ENCODE measurements around the gene CD2BP2.

CD2BP2 gene

DNA sequence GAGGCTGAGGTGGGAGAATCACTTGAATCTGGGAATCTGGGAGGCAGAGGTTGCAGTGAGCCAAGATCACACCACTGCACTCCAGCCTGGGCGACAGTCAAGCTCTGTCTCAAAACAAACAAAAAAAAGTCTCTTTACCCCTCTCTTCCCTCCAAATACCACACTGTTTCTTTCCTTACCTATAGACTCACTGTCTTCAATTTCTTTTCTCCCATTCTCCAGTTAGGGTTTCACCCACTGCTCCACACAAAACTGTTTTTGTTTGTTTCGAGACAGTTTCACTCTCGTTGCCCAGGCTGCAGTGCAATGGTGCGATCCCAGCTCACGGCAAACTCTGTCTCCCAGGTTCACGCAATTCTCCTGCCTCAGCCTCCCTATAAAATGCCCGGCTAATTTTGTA is 6.1 kb upstream of the CD2BP2 start:
- no peak for DNase-seq (ENCODE audit: extremely low read depth in 1 of 2, low read depth in 1 of 2)

DNA sequence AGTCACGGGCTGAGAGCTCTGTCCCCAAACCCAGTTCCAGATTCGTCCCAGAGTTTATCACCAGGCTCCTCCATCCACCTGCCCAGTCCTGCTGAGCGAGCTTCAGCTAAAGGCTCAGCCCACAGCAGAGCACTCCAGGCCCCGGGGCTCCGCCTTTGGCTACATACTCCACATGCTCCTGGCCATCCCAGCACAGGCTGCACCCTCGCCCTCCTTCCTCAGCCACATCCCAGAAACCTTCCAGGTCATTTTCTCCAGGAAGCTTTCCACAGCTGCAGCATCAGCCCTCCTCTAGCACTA is 4.7 kb upstream of the CD2BP2 start:
- no peak for DNase-seq (ENCODE audit: extremely low read depth in 1 of 2, low read depth in 1 of 2)

DNA sequence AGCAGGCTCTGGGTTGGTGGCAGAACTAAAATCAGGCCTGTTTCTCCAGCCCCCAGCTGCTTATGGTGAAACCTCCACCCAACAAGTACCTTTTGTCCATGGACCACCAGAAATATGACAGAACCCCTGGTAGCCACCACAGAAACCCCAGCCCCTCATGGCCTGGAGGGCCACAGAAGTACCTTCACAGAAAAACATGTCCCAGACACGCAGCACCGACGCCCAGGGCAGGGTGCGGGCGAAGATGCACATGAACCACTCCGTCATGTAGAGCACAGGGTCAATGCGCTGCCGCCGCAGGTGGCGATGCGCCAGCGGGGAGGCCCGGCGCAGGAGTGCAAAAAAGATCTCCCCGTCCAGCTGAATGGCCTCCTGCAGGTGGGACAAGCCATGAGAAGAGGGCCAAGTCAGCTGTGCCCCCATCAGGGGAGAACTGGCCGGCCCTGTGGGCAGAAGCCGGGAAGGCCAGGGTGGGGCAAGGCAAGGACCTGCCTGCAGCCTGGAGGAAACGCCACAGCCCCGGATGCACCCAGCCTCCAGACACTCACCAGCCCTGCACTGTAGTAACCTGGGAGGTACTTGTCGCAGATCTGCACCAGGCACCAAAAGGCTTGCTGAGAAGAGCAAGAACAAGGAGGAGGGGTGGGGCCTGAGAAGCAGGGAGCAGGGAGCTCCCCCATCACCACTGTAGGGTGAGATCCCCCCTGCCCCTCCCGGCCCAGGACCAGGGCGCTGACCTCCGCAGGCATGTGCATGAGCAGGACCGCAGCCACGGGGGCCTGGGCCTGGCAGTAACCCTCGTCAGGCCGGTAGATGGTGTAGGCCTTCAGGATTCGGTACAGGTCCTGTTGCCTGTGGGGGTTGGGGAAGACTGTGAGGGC is 4.1 kb upstream of the CD2BP2 start:
- no peak for DNase-seq (ENCODE audit: extremely low read depth in 1 of 2, low read depth in 1 of 2)

DNA sequence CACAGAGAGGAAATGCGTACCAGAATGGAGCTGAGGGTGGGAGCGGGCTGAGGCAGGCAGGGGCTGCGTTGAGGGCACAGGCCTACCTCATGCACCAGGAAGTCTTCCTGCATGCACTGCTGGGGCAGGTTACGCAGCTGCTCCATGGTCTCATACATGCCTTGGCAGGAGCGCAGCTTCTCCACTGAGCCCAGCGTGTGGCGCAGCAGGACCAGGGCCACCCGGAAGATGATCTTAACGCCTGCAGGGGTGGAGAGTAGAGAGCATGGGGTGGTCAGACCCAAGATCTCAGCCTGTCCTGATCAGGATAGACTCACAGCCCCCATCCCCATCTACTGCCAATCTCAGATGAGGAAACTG is 3.4 kb upstream of the CD2BP2 start:
- DNase-seq (ENCODE audit: extremely low read depth in 1 of 2, low read depth in 1 of 2), result no peak

DNA sequence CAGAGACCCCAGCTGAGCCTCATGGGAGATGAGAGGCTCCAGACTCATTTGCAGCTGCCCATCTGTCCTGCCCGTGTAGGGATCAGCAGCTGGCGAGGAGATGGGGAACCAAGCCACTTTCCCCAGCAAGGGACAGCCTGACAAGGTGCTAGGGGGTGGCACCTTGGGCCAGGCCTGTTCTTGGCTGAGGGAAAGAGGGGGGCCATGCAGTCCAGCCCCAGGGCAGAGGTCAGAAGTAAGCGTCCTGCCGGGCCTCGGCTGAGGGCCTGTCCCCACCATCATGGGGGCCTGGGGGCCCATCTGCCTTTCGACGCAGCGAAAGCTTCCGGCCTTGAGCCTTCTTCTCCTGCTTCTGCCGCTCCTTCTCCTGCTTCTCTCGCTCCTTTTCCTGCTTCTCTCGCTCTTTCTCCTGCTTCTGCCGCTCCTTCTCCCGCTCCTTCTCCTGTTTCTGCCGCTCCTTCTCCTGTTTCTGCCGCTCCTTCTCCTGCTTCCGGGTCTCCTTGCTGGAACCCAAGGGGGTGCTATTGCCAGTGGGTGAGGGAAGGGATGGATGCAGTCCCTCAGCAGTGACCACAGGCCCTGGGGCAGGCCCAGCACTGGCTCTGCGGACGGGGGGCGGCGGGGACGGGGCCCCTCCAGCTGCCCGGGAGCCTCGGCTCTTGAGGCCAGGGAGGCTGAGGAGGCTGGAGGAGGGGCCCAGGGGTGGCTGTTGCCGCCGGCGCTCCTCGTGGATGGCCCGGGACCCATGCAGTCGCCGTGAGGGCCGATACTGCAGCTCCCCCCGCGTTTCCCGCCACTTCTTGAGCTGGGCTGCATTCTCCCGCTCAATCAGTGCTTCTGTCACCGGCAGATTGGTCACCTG is 2.8 kb upstream of the CD2BP2 start:
- no peak for DNase-seq (ENCODE audit: extremely low read depth in 1 of 2, low read depth in 1 of 2)

DNA sequence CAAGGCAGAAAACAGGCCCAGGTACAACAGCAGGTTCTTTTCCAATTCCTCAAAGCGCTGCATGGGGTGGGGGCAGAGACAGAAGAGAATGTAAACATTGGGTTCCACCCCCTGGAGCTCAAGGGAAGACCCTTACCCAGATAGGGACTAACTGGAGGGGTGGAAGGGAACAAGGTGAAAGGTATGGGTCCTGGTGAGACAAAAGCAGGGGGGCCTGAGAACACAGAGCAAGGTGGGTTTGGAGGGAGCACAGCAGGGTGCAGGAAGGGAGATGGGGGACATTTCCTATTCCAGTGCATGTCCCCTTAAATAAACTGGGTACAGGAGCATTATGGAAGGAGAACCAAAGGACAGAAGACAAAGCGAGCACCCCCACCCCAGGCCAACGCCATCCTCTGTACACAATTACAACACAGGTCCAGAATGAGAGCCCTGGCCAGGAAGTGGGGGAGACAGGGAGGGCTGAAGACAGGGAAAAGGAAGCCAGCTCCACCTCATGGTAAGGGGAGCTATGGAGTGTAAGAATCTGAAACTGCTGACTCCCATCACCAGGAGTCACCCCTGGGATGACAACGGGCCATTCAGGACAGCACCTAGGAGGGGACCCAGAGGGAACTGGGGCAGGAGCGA is 2.1 kb upstream of the CD2BP2 start:
- no peak for DNase-seq (ENCODE audit: extremely low read depth in 1 of 2, low read depth in 1 of 2)

DNA sequence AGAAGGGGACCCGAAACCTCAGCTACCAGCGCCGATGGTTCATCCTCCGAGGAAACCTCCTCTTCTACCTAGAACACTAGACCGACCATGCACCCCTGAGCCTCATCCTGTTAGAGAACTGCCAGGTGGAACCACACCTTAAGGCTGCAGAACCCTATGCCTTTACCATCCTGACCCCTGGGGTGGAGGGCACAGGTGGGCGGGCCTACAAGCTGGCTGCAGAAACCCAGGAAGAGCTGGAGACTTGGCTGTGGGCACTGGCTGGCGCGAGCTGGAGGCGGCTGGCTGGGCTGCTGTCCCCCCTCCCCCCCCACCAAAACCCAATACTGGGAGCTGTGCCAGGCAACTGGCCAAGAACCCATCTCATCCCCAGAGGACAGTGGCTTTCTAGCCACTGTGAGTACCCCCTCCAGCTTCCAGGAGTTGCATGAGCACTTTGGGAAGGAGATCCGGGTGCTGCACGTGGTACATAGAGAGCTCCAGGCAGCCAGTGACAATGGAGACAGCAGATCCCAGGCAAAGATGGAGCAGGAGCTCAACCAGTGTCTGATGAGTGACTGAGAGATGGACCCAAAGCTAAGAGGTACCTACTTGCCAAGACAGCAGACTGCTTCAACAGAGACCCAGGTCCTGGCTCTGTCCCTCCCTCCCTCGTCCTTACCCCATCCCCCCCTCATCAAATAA is 1.4 kb upstream of the CD2BP2 start:
- no peak for DNase-seq (ENCODE audit: extremely low read depth in 1 of 2, low read depth in 1 of 2)

DNA sequence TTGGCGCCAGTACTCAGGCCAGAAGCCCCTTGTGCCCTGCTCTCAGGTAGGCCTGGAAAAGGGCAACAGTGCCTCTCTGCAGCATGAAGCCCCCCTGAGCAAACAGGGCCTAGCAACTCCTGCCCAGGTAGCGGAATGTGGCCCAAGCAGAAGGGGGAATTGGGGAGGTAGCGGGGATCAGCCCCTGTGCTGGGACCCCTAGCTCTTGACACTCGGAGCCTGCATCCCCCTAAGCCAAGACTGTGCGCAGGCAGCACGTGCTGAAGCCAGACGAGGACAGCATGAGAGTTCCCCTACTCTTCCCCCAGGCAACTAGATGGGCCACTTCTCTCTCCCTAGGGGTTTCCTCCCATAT is 823 bp upstream of the CD2BP2 start:
- DNase-seq (ENCODE audit: extremely low read depth in 1 of 2, low read depth in 1 of 2), result no peak

DNA sequence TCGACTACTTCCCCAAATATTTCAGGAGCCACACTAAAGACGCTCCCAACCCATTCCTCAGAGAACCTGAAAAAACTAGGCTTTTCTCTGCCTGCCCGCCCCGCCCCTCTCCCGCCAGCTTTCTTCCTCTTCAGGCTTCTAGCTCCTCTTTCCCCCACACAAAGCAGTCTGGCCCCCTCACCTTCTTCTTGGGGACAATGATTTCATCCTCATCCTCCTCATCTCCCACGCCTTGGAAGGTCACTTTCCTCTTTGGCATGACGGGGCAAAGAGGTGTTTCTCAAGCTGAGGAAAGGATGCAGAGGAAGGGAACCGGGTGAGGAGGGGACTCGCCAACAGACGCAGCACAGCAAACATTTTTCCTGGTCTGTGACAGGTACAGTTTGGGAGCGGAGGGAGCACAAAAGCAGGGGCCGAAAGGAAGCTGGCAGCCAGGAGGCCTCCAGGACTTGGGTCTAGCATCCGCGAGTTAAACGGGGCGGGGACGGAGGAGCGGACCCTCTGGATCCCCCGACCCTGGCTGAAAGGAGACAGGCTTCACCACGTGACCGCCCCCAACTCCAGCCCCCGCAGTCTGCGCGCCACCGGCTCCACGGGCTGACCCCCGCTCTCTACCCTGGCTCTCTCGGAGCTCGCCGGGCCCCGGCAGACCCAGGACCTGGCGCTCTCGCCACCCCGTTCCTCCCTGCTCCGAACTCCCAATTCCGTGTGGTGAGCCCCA is 525 bp downstream of the CD2BP2 start:
- no peak for DNase-seq (ENCODE audit: extremely low read depth in 1 of 2, low read depth in 1 of 2)

DNA sequence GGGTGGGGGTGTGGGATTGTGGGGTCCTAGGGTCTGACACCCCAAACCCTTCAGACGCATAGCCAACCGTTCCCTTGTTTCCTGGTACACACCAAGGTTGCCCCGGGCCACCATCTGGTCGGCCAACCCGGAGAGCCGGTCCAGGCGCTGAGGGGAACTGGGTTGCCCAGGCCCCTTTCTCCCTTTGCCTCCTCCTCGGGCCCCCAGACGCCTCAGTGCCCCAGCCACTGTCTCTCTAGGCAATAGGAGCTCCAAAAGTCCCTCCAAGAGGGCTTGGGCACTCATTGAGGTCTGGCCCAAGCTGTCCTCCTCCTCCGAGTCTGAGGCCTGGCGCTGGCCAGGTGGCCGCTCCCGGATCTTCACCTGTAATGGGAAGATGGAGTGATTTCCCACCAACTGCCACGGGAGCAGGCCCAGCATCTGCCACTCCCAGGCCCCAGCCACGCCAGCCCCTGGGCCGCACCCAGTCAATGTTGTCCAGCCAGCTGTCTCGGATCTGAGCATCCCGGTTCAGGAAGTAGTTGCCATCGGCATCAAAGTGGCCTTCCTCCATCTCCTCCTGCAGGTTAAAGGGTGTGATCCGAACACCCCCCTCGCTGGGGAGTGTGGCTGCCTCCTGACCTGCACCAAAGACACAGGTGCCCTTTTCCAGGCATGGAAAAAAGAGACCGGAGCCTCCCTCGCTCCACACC is 1.5 kb downstream of the CD2BP2 start:
- DNase-seq (ENCODE audit: extremely low read depth in 1 of 2, low read depth in 1 of 2), result no peak

DNA sequence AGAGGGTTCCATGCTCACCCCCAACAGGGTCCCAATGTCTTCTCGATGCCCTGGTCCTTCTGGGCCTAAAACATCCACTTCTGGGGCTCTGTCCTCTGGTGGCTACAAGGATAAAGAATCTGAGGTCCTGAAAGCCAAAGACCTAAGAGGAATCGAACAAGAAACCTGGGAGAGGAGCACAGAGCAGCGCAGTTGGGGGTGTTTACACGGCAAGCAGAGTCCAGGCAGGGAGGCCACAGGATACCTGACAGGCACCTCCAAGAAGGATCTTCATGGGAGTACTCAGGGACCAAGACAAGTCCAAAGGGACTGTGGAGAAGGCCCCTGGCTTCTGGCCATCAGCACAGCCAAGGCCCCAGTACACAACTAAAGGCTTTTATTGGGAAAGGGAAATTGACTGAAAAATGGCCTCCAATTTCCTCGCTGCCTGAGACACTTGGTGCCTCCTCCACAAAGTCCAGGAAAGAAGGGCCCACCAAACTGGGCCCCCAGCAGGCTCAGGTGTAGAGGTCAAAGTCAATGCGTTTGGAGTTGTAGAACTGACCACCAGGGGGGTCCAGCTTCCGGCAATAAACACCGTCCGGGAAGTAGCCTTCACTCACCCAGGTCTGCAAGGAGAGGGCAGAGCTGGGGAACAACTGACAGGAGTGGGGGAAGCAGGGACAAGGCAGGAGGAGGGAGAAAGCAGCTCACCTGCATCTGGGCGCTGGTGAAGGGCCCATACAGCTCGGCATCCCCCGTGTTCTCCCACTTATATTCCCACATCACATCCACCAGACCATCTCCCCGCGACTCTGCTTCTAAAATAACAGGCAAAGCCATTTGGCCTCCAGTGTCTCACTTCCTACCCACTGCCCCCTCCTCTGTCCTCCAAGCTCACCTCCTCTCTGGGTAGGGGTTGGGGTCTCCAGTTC is 2.4 kb downstream of the CD2BP2 start:
- no peak for DNase-seq (ENCODE audit: extremely low read depth in 1 of 2, low read depth in 1 of 2)

DNA sequence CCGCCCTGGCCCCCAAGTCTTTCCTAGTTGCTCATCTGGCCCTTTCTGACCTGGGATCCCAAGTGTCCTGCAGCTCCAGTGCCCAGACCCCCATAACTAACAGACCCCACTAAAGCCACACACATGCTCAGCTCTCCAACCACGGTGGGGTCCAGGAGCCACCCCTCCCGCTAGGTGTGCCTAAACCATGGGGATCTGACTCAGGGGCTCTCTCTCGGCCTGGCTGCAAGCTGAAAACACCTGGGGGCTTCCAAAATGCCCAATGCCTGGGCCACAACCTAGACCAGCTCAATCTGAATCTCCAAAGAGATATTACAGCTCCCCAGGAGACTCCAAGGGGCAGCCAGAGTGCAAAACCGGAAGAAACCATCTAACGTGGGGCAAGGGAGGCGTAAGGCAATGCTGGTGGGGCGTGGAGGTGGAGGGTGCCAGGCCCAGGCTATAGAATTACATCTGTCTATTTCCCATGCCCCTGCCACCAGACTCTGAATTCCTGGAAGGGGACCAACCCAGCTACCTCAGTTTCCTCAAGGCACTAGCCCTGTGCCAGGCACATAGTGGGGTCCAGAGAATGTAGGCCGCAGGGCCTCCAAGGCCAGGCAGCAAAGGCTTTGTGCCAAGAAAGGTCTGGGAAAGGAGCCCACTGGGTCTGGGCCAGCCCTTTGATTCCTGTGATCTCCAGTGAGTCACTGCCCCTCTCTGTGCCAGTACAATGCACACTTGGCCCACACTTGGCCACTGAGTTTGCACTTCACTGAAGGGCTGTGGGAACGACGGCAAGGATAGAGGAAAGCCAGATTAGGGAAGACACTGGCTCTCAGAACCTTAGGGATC is 3.3 kb downstream of the CD2BP2 start:
- DNase-seq (ENCODE audit: extremely low read depth in 1 of 2, low read depth in 1 of 2), result no peak

DNA sequence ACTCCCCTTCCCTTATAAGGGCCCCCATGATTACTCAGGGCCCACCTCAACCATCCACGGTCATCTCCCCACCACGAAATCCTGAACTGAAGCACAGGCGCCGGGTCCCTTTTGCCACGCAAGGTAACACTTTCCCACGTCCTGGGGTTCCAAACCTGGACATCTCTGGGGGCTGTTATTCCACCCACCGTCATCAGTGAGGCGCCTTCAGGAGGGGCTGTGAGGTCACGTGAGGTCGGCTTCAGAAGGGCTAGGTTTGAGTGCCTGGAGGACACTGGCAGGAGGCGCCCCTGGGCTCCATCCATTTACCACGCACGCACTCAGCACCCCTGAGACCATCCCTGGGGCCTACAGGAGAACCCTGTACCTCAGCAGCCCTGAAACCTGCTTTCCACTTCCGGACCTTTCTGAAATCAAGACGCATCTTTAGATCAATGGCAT is 4.1 kb downstream of the CD2BP2 start:
- no peak for DNase-seq (ENCODE audit: extremely low read depth in 1 of 2, low read depth in 1 of 2)

DNA sequence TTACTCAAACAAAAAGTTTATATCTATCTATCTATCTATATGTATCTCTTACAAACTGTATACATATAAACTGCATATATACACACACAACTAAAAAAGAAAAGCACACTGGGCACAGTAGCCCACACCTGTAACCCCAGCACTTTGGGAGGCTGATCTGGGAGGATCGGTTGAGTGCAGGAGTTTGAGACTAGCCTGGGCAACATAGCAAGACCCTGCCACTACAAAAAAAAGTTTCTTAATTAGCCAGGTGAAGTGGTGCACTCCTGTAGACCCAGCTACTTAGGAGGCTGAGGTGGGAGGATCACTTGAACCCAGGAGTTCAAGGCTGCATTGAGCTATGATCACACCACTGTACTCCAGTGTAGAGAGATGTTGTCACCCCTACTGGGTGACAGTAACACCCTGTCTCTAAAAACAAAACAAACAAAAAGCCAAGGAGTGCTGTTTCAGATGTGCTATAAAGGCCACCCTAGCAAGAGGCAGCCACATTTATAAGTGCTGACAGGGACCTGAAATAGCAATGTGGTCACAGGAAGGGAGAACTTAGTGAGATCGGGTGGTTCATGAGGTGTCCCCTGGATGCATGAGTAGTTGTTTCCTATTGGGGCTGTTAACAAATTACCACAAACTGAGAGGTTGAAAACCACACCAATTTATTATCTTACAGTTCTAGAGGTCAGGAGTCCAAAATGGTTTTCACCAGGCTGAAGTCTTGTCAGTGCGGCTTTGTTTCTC is 4.8 kb downstream of the CD2BP2 start:
- no peak for DNase-seq (ENCODE audit: extremely low read depth in 1 of 2, low read depth in 1 of 2)

DNA sequence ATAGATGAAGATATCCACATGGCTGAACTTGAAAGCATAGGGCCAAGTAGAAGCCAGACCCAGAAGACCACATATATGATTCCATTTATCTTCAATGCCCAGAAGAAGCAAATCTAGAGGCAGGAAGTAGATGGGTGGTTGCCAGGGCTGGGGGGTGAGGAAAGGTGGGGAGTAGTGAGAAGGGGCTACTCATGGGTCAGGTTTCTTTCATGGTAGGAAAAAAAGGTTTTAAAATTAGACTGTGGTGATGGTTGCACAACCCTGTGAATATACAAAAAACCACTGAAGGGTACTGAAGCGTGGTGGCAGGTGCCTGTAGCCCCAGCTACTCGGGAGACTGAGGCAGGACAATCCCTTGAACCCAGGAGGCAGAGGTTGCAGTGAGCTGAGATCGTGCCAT is 5.4 kb downstream of the CD2BP2 start:
- DNase-seq (ENCODE audit: extremely low read depth in 1 of 2, low read depth in 1 of 2), result no peak

DNA sequence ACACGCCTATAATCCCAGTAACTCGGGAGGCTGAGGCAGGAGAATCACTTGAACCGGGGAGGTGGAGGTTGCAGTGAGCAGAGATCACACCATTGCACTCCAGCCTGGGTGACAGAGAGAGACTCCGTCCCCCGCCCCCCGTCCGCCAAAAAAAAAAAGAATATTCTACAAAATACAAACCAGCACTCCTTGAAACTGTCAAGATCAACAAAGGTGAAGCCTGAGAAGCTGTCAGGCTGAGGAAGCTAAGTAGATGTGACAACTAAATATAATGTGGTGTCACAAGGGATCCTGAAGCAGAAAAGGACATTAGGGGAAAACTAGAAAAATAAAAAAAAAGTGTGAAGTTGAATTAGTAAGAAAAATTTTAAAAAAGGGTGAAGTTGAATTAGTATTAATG is 6.2 kb downstream of the CD2BP2 start:
- DNase-seq (ENCODE audit: extremely low read depth in 1 of 2, low read depth in 1 of 2), result no peak

DNA sequence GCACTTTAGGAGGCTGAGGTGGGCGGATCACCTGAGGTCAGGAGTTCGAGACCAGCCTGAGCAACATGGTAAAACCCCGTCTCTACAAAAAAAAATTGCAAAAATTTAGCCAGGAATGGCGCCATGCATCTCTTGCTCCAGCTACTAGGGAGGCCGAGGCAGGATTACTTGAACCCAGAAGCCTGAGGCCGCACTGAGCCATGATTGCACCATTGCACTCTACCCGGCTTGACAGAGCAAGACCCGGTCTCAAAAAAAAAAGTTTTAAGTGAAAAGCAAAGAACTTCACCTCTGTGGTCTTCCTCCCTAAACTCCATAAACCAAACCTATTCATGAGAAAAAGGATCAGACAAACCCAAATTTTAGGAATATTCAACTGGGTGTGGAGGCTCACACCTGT is 7.0 kb downstream of the CD2BP2 start:
- DNase-seq (ENCODE audit: extremely low read depth in 1 of 2, low read depth in 1 of 2), result no peak

DNA sequence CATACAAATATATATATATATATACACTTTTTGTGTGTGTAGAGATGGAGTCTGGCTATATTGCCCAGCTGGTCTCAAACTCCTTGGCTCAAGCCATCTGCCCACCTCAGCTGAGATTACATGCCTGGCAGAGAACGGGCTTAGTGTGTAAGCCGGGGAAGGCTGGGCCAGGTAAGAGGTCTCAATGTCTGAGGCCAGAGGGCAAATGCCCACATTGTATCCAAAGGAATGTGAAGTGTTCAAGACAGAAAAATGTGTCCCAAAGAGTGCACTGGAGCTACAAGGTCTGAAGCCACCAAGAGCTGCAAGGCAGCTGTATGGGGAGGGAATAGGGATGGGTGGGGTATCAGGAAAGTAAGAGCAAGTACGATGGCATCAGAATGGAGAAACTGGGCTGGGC is 8.8 kb downstream of the CD2BP2 start:
- DNase-seq (ENCODE audit: extremely low read depth in 1 of 2, low read depth in 1 of 2), result no peak
